T47D (cell line): ENCODE data around the gene OSBPL8.
"Not testable (repeated sequence)": the region's sequence is repeated elsewhere in the genome, so short reads cannot be mapped to it uniquely, and the experiment has no call there.

ENCODE experiments used
- DNase-seq, 2 experiments: peaks; one replicate each; pipeline versions ENCODE4 v3.0.0 to v3.0.0-alpha.2; 2011 to 2012; ENCODE audit warnings: low read depth in 1 of 2, low spot score in 1 of 2
- JUND ChIP-seq: IDR thresholded peaks from 2 replicates; pipeline ENCODE4 v1.6.1; 2012; ENCODE audit warnings: low read depth
- in situ Hi-C: cut with HindIII; loops from 2 replicates; pipeline ENCODE4 v1.10.0; 2016; ENCODE audit warnings: low sequenced_read_pairs, low pct_unique_long_range_greater_than_20kb

Gene OSBPL8

DNA sequence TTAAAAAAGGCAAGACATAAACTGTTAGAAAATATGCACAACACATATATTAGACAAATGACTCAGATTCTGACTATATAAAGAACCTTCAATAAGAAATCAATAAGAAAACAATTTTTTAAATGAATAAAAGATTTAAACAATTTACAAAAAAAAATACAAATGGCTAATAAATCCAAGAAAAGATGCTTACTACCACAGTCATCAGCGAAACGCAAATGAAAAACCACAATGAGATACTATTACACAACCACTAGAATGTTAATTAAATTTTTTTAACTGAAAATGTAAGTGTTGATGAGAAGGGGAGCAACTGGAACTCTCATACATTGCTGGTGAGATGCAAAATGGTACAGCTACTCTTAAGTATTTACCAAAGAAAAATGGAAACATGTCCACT lies 24.4 kb downstream of the OSBPL8 start:
- in situ Hi-C loops, result no loop called here
- TF ChIP-seq JUND, result no peak
- no peak for DNase-seq

DNA sequence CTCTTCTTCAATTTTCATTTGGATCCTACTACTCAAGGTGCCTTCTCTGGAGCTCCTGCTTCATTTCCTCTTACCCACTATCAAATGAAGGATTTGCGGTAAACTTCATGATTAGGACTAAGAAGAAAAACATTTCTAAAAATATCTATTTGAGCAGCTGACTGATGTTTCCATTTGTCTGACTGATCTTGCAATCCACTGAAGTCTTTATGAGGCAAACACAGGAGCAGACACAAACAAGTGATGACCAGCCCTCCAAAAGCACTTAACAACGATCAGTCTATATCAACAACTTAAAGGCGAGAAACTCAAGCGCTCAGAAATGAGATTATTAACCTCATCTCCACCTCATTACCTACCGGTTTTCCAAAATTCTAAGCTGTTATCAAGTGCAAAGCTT lies 26.2 kb downstream of the OSBPL8 start:
- no peak for DNase-seq
- TF ChIP-seq JUND, result no peak
- in situ Hi-C loops, result no loop called here

GRCh38 chr12:76532520-76532919 lies 27.1 kb downstream of the OSBPL8 start:
- DNase-seq, result no peak
- TF ChIP-seq JUND, result no peak
- in situ Hi-C loops, result no loop called here

GRCh38 chr12:76531056-76531455 lies 28.5 kb downstream of the OSBPL8 start:
- no peak for DNase-seq
- in situ Hi-C loops, result no loop called here
- TF ChIP-seq JUND, result no peak

- in situ Hi-C loops, result no loop called here
- DNase-seq, result no peak
- no peak for TF ChIP-seq JUND
Measured at GRCh38 chr12:76530516-76530915, 29.1 kb downstream of the OSBPL8 start.

DNA sequence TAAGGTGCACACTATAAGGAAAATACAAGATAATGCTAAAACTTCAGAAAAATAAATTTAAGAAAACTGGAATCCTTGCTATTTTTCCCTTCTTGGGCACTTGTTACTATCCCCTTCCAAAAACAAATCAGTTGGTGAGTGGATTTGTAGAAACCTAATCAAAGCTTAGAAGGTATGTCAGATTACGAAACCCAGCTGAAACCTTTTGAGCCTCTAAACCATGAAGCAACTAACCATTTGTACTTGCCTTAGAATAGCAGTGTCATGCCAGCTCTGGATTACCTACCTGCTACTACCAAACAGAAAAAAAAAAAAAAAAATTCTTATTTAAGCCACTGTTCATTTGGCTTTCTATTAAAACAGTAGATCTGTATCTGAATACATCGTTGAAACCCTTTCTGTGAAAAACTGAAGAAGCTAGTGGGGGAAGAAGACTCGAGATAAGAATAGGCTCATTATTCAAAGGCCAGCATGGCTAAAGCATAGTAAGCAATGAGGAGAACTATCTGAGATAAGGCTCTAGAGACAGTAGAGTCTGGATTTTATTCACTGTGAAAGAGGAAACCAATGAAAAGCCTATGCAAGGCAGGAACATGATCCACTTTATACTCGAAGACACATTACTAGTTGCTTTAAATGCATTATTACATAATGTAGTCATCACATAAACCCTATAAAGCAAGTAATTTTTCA lies 30.2 kb downstream of the OSBPL8 start:
- no peak for DNase-seq
- in situ Hi-C loops, result no loop called here
- no peak for TF ChIP-seq JUND

DNA sequence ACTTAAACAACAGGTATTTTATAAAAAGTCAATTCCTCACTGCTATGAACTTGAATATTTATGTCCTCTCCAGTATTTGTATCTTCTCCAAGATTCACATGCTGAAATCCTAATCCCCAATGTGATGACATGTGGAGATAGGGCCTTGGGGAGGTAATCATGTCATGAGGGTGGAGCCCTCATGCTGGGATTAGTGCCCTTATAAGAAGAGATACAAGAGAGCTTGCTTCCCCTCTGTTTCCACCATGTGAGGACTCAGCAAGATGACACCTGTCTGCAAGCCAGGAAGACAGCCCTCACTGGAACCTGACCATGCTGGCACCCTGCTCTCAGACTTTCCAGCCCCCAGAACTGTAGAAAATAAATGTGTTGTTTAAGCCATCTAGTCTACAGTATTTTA lies 36.2 kb downstream of the OSBPL8 start:
- DNase-seq, result no peak
- in situ Hi-C loops, result no loop called here
- TF ChIP-seq JUND, result no peak

GRCh38 chr12:76520348-76520747 lies 39.2 kb downstream of the OSBPL8 start:
- peak in 1 of 2 experiments; percentile 4 for DNase-seq
- TF ChIP-seq JUND, result no peak
- in situ Hi-C loops, result no loop called here

DNA sequence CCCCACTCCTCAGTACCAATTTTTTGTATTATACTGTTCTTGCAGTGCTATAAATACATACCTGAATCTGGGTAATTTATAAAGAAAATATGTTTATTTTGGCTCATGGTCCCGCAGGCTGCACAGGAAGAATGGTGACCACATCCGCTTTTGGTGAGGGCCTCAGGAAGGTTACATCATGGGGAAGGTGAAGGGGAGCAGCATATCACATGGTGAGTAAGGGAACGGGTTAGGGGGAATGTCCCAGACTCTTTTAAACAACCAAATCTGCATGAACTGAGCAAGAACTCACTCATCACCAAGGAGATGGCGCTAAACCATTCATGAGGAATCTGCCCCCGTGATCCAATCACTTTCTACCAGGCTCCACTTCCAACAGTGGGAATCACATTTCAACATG lies 40.0 kb downstream of the OSBPL8 start:
- in situ Hi-C loops, result no loop called here
- DNase-seq, result no peak
- TF ChIP-seq JUND, result no peak

GRCh38 chr12:76518699-76519098 lies 40.9 kb downstream of the OSBPL8 start:
- no peak for DNase-seq
- in situ Hi-C loops, result no loop called here
- no peak for TF ChIP-seq JUND

DNA sequence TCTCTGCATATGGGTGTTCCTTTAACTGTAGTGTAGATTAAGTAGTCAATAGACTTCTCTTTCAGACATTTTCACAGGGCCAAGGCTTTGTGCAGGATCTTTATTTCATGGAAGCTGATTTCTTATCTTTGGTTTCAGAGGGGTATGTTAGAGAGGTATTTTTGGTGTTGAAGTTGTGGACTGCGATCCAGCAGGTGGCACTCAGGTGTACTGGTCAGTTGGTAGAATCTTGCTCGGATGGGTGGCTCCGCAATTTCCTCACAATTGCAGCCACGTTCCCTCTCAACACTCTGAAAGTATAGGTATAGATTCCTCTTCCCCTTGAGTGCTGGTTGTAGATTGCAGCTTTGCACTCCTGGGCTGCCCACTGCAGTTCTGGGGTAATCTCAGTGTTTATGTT lies 44.3 kb downstream of the OSBPL8 start:
- no peak for TF ChIP-seq JUND
- DNase-seq, result no peak
- in situ Hi-C loops, result no loop called here

- DNase-seq, in situ Hi-C loops: not testable (repeated sequence)
Measured at GRCh38 chr12:76511116-76511716, 48.4 kb downstream of the OSBPL8 start.

- in situ Hi-C loops, result no loop called here
- no peak for TF ChIP-seq JUND
- no peak for DNase-seq
Measured at GRCh38 chr12:76508128-76508980, 51.2 kb downstream of the OSBPL8 start.

GRCh38 chr12:76506149-76506548 lies 53.4 kb downstream of the OSBPL8 start:
- no peak for DNase-seq
- in situ Hi-C loops, result no loop called here

More at GRCh38 chr12:76506149-76506548, 53.4 kb downstream of the OSBPL8 start:
- TF ChIP-seq JUND, result no peak
